Smooth muscle cell (in vitro differentiated cells): ENCODE data around the gene FBXO30. TPM values are rescaled to one million over a fixed set of nuclear protein-coding genes. Genes with fewer than 3 reads are reported as not detected.
A peak's percentile ranks its signal among the peaks of the same experiment; 100 is the strongest.

ENCODE experiments used
- DNase-seq: peaks from one replicate; lab custom pipeline; 2025; ENCODE audit not compliant: unreplicated experiment; lab: John Stamatoyannopoulos, UW
- H2AFZ ChIP-seq: fragments of 200-600 bp; sonication (generic); 2 replicates; pipeline ENCODE4 v1.6.0; 2016; ENCODE audit warnings: antibody characterized with exemption, low read depth, mild to moderate bottlenecking
- H3F3A ChIP-seq: fragments of 200-600 bp; sonication (generic); 2 replicates; pipeline ENCODE4 v1.6.0; 2017; ENCODE audit warnings: antibody characterized with exemption, low read depth
- H3K27ac ChIP-seq: fragments of 200-600 bp; sonication (generic); 2 replicates; pipeline ENCODE4 v1.5.1; 2016; ENCODE audit warnings: low read depth, mild to moderate bottlenecking
- H3K27me3 ChIP-seq: fragments of 200-600 bp; sonication (generic); 2 replicates; pipeline ENCODE4 v1.6.1; 2016; ENCODE audit warnings: low read depth, mild to moderate bottlenecking
- H3K36me3 ChIP-seq: fragments of 200-600 bp; sonication (generic); 2 replicates; pipeline ENCODE4 v1.5.1; 2016; ENCODE audit warnings: low read depth
- H3K4me1 ChIP-seq: fragments of 200-600 bp; sonication (generic); 2 replicates; pipeline ENCODE4 v1.5.1; 2016; ENCODE audit warnings: low read depth
- H3K4me2 ChIP-seq: fragments of 200-600 bp; sonication (generic); 2 replicates; pipeline ENCODE4 v1.6.0; 2016; ENCODE audit warnings: mild to moderate bottlenecking
- H3K4me3 ChIP-seq: fragments of 200-600 bp; sonication (generic); 2 replicates; pipeline ENCODE4 v1.5.1; 2016; ENCODE audit warnings: mild to moderate bottlenecking
- H3K79me2 ChIP-seq: fragments of 200-600 bp; sonication (generic); 2 replicates; pipeline ENCODE4 v1.6.0; 2016; ENCODE audit warnings: low read depth, mild to moderate bottlenecking
- H3K9ac ChIP-seq: fragments of 200-600 bp; sonication (generic); 2 replicates; pipeline ENCODE4 v1.6.0; 2016; ENCODE audit warnings: low read depth
- H3K9me3 ChIP-seq: fragments of 200-600 bp; sonication (generic); replicated peaks from 2 replicates; pipeline ENCODE4 v1.5.1; 2016; ENCODE audit warnings: low read depth
- H4K20me1 ChIP-seq: fragments of 200-600 bp; sonication (generic); 2 replicates; pipeline ENCODE4 v1.6.0; 2016; ENCODE audit warnings: low read depth
- WGBS: methylation state at CpG from one replicate; pipeline ENCODE4 v1.1.7; 2016; ENCODE audit warnings: low lambda C conversion rate; 5-methylcytosine and 5-hydroxymethylcytosine counted together
- polyA plus RNA-seq: library from polyadenylated mRNA; unstranded; fragments of >200 nt; fragmentation: Nextera tagmentation; extraction: Ambion mirVana; gene quantifications from 2 replicates; pipeline ENCODE4 v1.2.1, GENCODE V29; 2016
- total RNA-seq: library from RNA; depleted of rRNA; stranded (reverse); fragments of >200 nt; gene quantifications from 2 replicates; pipeline ENCODE4 v1.2.3, GENCODE V29; 2014
- TF ChIP-seq, protein P1 (sequence below): fragments of 200-600 bp; sonication (generic); IDR thresholded peaks from 2 replicates; pipeline ENCODE4 v1.5.1; 2017; ENCODE audit warnings: borderline replicate concordance, mild to moderate bottlenecking, antibody characterized with exemption; ENCODE audit not compliant: insufficient read depth, poor library complexity, severe bottlenecking

Gene FBXO30
- total and polyA plus RNA-seq, 2 experiments from 2014 or later = 3.1 to 10.3 TPM

DNA sequence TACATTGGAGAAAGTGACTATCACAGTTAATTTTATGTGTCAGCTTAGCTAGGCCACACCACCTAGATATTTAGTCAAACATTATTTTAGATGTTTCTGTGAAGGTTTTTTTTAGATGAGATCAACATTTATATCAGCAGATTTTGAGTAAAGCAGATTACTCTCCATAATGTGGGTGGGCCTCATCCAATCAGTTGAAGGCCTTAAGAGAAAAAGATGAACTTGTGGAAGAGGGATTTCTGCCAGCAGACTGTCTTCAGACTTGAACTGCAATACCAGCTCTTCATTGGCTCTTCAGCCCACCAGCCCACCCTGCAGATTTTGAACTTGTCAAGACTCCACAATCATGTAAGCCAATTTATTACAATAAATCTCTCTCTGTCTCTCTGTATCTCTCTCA, 25.1 kb upstream of the FBXO30 start:
- TF ChIP-seq, protein P1, sequence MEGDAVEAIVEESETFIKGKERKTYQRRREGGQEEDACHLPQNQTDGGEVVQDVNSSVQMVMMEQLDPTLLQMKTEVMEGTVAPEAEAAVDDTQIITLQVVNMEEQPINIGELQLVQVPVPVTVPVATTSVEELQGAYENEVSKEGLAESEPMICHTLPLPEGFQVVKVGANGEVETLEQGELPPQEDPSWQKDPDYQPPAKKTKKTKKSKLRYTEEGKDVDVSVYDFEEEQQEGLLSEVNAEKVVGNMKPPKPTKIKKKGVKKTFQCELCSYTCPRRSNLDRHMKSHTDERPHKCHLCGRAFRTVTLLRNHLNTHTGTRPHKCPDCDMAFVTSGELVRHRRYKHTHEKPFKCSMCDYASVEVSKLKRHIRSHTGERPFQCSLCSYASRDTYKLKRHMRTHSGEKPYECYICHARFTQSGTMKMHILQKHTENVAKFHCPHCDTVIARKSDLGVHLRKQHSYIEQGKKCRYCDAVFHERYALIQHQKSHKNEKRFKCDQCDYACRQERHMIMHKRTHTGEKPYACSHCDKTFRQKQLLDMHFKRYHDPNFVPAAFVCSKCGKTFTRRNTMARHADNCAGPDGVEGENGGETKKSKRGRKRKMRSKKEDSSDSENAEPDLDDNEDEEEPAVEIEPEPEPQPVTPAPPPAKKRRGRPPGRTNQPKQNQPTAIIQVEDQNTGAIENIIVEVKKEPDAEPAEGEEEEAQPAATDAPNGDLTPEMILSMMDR = no peak
- Histone ChIP-seq H3K79me2 (no peaks in the 10 kb centered on the region), H3K4me1 (peaks cover 3% of the 10 kb centered on the region), H3K36me3 (no peaks in the 10 kb centered on the region), H3K9ac (no peak overlapping the region), H3K4me2 (no peak overlapping the region), H3K4me3 (no peak overlapping the region), H3K9me3 (no peaks in the 10 kb centered on the region), H3K27ac (no peak overlapping the region), H2AFZ (no peak overlapping the region), H3F3A (no peaks in the 10 kb centered on the region), H3K27me3 (no peaks in the 10 kb centered on the region), H4K20me1 (no peaks in the 10 kb centered on the region)
- no peak for DNase-seq

DNA sequence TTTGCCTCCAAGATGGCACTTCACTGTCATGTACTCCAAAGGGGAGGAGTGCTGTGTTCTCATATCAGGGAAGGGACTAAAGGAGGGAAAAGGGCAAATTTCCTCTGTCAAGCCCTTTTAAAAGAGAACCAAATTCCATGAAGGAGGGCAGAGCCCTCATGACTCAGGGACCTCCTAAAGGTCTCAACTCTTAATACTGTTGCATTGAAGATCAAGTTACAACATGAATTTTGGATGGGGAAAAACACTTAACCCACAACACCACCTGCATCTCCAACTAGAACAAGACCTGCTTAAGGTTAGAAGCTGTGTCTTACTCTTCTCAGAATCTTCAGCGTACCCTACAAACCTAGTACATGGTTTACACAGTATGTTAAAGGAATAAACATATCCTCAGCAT, 23.7 kb upstream of the FBXO30 start:
- Histone ChIP-seq H3K27me3 (no peaks in the 10 kb centered on the region), H4K20me1 (no peaks in the 10 kb centered on the region), H3F3A (no peaks in the 10 kb centered on the region), H3K9me3 (no peaks in the 10 kb centered on the region), H3K36me3 (no peaks in the 10 kb centered on the region), H3K4me1 (peaks cover 3% of the 10 kb centered on the region), H3K4me3 (no peak overlapping the region), H3K27ac (no peak overlapping the region), H3K4me2 (no peak overlapping the region), H3K79me2 (no peaks in the 10 kb centered on the region), H2AFZ (no peak overlapping the region), H3K9ac (no peak overlapping the region)
- DNase-seq = no peak
- TF ChIP-seq, protein P1 = no peak
- WGBS = 100% methylated on average over 1 of the region's 1 CpG

DNA sequence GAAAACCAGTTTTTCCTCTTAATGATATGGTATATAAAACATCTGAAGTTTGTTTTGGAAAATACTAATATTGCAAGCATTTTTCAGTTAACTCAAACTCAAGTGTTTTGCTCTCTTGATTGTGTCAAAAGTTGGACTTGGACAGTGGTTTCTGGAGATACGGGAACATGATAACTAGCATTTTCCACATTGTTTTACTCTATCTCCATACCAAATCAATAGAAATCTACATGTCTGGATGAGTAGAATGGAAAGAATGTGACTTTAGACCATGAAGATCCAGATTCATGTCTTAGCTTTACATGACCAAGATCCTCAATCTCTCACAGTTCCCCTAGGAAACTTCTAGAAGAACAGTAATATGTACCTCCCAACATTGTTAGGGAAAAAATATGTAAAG, 22.2 kb upstream of the FBXO30 start:
- no peak overlapping the region for H3K9ac ChIP-seq
- H3K27ac ChIP-seq = peak overlapping the region; percentile 53
- DNase-seq = no peak
- WGBS = 75% methylated on average over 1 of the region's 1 CpG
- no peak overlapping the region for H3K4me2 ChIP-seq
- H3K4me1 ChIP-seq = peaks cover 3% of the 10 kb centered on the region
- no peak overlapping the region for H3K4me3 ChIP-seq
- H3K27me3 ChIP-seq = no peaks in the 10 kb centered on the region
- H3K36me3 ChIP-seq = no peaks in the 10 kb centered on the region
- H3K9me3 ChIP-seq = no peaks in the 10 kb centered on the region
- H2AFZ ChIP-seq = no peak overlapping the region
- H3F3A ChIP-seq = no peaks in the 10 kb centered on the region
- TF ChIP-seq, protein P1 = no peak
- H4K20me1 ChIP-seq = no peaks in the 10 kb centered on the region
- H3K79me2 ChIP-seq = no peaks in the 10 kb centered on the region

DNA sequence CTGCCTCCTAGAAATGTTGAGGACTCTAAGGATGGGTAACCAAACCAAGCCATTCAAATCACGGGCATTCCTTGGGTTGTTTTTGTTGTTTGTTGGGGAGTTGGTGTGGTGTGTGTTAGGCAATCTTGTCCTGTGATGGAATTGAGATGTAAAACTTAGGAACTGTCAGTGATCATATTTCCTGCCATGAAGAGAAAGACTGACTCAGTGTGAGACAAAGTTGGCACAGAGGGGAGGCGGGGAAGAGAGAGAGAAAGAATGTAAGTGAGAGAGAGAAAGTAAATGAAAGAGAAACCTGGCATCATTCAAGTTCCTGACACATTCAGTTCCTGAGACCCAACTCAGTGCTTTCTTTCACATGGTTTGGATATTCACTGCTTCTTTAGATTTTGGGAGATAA, 21.6 kb upstream of the FBXO30 start:
- no peaks in the 10 kb centered on the region for H3K27me3 ChIP-seq
- H3F3A ChIP-seq = no peaks in the 10 kb centered on the region
- H4K20me1 ChIP-seq = no peaks in the 10 kb centered on the region
- no peak overlapping the region for H3K4me3 ChIP-seq
- peak overlapping the region; percentile 53 for H3K27ac ChIP-seq
- no peaks in the 10 kb centered on the region for H3K36me3 ChIP-seq
- TF ChIP-seq, protein P1 = no peak
- no peak overlapping the region for H3K9ac ChIP-seq
- H3K79me2 ChIP-seq = no peaks in the 10 kb centered on the region
- WGBS = 63% methylated on average over 2 of the region's 2 CpGs
- no peaks in the 10 kb centered on the region for H3K9me3 ChIP-seq
- no peak for DNase-seq
- peaks cover 3% of the 10 kb centered on the region for H3K4me1 ChIP-seq
- no peak overlapping the region for H2AFZ ChIP-seq
- H3K4me2 ChIP-seq = peak overlapping the region; percentile 28
